IPS-15b (cell line): ENCODE measurements around the gene ECT2L.

Source experiments
- H3K27me3 ChIP-seq: one replicate; pipeline ENCODE4 v1.6.1; 2013; ENCODE audit warnings: low read length; ENCODE audit not compliant: control insufficient read depth, insufficient read depth
- H3K36me3 ChIP-seq: one replicate; pipeline ENCODE4 v1.6.1; 2013; ENCODE audit warnings: low read length; ENCODE audit not compliant: control insufficient read depth, insufficient read depth
- H3K4me1 ChIP-seq: one replicate; pipeline ENCODE4 v1.6.1; 2013; ENCODE audit warnings: mild to moderate bottlenecking, low read length; ENCODE audit not compliant: control insufficient read depth, insufficient read depth
- H3K4me3 ChIP-seq: one replicate; pipeline ENCODE4 v1.5.1; 2013; ENCODE audit warnings: low read depth, low read length
- H3K9ac ChIP-seq: one replicate; pipeline ENCODE4 v1.6.1; 2013; ENCODE audit warnings: low read depth, mild to moderate bottlenecking, low read length
- H3K9me3 ChIP-seq: one replicate; pipeline ENCODE4 v1.6.1; 2013; ENCODE audit warnings: mild to moderate bottlenecking, low read length; ENCODE audit not compliant: control insufficient read depth, insufficient read depth

Gene ECT2L, protein sequence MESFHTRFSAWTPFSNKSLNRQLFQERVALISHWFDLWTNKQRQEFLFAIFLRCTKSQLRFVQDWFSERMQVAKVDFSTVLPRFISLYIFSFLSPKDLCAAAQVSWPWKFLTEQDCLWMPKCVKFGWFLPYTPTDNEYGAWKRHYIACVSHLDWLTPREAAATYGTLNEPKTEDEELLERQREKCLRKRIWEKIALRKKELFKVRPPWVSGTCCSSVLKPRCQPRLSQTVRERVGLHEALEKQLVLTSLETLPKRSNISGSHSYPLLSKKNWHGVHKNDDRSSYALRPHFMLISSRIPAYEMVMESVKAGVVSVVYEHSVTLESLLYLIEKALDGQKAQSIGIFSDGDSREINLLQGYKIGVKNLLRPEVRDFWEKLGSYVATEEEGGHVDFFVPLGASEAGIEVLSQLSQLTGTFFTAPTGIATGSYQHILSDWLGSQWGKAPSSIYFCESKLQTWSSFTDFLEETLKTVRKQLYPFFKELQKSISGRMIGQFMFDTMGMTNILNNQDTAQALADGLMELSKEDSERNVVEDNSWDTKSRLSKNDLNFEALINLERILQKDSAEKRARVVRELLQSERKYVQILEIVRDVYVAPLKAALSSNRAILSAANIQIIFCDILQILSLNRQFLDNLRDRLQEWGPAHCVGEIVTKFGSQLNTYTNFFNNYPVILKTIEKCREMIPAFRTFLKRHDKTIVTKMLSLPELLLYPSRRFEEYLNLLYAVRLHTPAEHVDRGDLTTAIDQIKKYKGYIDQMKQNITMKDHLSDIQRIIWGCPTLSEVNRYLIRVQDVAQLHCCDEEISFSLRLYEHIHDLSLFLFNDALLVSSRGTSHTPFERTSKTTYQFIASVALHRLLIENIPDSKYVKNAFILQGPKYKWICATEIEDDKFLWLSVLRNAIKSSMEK

DNA sequence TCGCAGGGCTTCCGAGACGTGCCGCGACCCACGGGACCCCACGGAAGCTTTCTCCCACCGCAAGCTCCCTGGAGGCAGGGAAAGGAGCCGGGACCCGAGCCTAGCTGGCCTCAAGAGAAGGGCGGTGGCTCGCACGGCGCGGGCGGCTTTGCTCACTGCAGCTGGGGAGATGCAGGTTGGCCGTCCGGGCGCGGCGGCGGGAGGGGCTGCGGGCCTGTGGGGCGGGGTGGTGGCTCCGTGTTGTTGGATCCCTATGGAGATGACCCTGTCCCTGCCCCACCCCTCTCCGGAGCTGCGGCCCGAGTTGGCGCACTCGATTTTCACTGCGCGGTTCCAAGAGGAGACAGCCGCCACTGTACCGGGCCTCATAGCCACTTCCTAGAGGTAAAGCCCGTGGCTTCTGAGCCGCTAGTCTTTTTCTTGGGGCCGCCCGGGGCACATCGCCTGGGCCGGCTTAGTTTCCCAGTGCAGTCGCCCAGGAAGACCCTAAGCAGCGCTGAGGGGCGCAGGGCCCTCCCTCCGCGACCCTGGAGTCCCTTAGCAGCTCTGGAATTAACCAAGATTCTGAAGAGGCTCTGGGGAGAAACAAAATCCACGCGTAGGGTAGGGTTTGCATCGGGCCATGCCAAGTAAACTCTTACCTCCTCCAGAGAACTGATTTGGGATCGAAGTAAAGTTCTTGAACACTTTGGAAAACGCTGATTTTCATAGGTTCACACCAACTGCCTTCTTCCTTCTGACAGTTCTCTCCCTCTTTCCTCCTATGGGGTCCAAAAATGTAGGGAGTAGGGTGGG is at the start of gene ECT2L:
ECT2L (plus strand) TSS at position 279 of the 795 bp plus-strand sequence. CDS start 17,188 bp downstream, outside the sequence.
- H3K4me3 ChIP-seq = peak within 1 kb of the TSS; percentile 54
- H3K9me3 ChIP-seq = no peaks in the 10 kb centered on the region

DNA sequence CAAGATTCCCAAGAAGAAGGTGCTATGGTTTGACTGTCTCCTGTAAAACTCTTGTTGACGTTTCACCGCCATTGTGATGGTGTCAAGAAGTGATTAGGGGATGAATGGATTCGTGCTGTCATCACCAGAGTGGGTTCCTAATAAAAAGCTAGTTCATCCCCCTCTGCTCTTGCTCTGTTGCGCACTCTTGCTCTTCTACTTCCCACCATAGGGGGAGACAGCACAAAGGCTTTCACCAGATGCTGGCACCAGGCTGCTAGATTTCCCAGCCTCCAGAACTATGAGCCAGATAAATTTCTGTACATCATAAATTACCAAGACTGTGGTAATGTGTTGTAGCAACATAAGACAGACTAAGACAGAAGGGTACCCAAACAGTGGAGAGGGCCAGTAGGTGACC is 43.9 kb upstream of the ECT2L start:
- H3K4me3 ChIP-seq = no peak overlapping the region

More for the DNA sequence above, at the start of gene ECT2L:
- H3K36me3 ChIP-seq = no peaks in the 10 kb centered on the region
- peaks cover 8% of the 10 kb centered on the region for H3K27me3 ChIP-seq
- no peak within 1 kb of the TSS for H3K9ac ChIP-seq
- H3K4me1 ChIP-seq = peaks cover 4% of the 10 kb centered on the region

DNA sequence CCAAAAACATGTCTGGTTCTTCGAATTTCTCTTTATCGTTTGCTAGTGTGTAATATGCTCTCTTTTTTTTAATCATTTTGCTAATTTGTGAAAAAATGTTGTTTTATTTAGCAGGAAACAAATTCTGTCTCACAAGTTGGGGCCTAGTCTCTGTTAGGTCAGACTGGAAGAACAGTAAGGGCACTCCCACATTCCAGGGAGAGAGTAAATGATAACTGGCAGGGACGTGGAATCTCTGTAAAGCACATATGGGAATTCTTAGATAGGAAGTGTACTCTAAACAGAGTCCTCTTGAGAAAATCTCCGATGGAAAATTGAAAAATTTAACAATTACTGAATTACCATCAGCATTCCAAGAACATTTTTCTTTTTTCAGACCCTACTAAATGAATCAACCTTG is 38.8 kb upstream of the ECT2L start:
- no peaks in the 10 kb centered on the region for H3K27me3 ChIP-seq
- no peaks in the 10 kb centered on the region for H3K9me3 ChIP-seq
- no peak overlapping the region for H3K9ac ChIP-seq
- H3K4me3 ChIP-seq = no peak overlapping the region
- H3K36me3 ChIP-seq = no peaks in the 10 kb centered on the region
- no peaks in the 10 kb centered on the region for H3K4me1 ChIP-seq

More for the DNA sequence above, 43.9 kb upstream of the ECT2L start:
- no peaks in the 10 kb centered on the region for H3K4me1 ChIP-seq
- H3K36me3 ChIP-seq = no peaks in the 10 kb centered on the region
- no peaks in the 10 kb centered on the region for H3K9me3 ChIP-seq
- no peak overlapping the region for H3K9ac ChIP-seq
- no peaks in the 10 kb centered on the region for H3K27me3 ChIP-seq

DNA sequence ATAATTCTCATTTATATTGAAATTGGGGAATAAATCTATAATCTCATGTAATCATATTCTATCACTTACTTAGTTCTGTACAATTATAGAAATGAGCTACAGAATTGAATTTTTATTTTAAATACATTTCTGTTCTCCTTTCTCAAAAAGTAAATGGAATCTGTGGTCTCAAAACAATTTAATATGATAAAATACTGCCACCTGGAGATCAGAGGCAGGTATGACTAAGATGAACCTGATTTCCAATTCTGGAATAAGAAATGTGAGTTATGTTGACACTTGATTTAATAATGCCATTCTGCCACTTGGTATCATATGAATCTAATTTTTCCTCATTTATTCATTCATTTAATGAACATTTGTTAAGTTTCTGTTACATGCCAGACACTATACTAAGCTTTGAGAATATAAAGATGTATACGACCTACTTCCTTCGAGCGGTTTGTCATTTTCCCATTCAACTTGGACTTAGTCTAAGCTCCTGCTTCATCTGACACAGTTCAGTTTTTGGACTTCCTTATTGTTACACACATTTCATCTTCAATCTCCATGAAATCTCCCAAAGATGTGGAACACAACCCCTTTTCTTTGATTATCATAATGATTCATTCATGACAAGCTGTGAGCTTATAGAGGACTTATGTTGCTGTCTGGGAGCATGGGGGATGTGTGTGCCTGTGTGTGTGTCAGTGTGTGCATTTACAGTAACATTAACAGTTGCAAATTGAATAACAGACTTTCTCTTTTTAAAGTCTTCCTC is 29.8 kb upstream of the ECT2L start:
- Histone ChIP-seq H3K4me3 (no peak overlapping the region), H3K9me3 (no peaks in the 10 kb centered on the region), H3K27me3 (no peaks in the 10 kb centered on the region), H3K4me1 (no peaks in the 10 kb centered on the region), H3K36me3 (no peaks in the 10 kb centered on the region), H3K9ac (no peak overlapping the region)

DNA sequence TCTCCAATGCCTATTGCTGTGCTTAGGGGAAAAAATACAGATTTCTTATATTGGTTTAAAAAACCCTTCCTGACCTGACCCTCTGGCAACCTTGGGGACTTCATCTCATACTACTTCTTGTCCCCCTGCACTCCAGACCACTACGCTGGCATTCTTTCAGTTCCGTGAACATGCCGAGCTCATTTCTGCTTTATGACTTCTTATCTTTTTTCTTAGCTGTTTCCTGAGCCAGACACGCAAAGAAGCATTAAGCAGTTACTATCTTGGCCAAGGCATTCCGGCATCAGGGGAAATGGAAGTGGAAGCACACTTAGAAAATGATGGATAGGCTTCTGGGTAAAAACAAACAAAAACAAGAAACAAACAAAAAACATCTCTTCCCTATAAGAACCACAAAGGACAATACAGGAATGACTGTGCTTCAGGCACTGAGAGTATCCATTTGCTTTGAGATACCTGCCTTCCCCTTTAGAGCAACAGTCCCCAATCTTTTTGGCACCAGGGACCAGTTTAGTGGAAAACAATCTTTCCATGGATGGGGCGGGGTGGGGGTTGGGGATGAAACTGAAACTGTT is 26.7 kb upstream of the ECT2L start:
- H3K9ac ChIP-seq = no peak overlapping the region
- H3K4me3 ChIP-seq = no peak overlapping the region
- H3K4me1 ChIP-seq = no peaks in the 10 kb centered on the region
- no peaks in the 10 kb centered on the region for H3K9me3 ChIP-seq
- no peaks in the 10 kb centered on the region for H3K36me3 ChIP-seq
- no peaks in the 10 kb centered on the region for H3K27me3 ChIP-seq

DNA sequence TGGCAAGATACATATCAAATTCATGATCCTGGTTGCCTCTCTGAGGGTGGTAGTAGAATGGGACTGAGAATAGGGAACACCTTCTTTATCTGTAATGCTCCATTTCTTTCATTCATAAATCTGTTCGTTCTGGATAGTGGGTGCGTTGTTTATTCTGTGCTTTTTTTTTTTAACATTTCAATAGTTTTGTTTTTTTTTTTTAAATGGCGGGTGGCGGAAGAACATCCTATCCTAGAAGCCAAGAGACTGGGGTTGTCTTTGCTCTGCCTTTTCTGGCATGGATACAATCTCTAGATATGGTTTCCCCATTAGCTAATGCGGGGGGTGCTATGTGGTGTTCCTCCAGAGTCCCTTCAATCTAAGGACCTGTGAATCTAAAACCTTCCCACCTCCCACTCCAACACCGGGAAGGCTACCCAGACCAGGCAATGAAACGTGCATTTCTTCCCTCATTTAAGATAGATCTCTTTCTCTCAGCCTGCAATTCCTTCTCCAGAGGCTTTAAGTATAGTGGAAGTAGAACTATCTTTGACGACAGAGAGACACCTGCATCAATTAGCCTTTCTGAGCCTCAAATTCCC is 23.2 kb upstream of the ECT2L start:
- no peaks in the 10 kb centered on the region for H3K27me3 ChIP-seq
- no peaks in the 10 kb centered on the region for H3K36me3 ChIP-seq
- peak overlapping the region; percentile 82 for H3K9ac ChIP-seq
- H3K4me1 ChIP-seq = no peaks in the 10 kb centered on the region
- no peaks in the 10 kb centered on the region for H3K9me3 ChIP-seq
- peak overlapping the region; percentile 91 for H3K4me3 ChIP-seq

DNA sequence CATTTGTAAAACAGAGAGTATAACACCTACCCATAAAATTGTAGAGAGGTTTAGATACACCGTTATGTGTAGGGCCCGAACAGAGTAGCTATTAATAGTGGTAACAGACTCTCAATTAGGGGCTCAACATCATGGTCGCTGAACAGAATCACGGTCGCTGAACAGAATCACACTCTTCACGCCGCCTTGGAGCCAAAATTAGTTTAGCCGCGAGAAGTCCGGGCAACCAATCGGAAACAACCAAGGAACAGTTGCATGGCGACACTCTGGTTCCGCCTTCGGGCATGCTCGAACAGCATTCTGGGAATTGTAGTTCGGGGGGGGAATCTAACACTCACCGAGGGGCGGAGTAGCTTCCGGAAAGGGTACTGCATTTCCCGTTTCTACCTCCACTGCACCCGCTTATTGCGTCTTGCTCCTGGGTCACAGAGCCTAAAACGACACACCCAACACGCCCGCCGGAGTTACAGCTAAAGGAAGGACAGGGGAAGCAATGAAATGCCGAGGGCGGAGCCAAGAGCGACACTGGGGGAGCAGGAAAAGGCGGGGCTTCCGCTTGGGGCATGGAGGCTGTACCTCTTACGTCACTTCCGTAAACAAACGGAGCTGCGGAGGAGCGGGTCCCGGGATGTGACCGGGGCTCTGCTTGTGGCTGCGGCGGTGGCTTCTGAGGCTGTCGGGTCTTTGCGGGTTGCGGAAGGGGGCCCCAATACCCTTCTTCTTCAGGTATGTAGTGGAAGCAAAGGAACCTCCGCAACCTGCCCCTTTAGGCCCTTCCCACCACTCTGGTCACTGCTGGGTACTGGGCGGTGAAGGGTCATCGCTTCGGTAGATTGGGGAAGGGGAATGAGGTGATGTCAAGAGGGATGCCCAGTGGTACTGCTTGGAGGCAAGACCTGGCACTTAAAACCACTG is 22.5 kb upstream of the ECT2L start, which contains the start of gene CCDC28A:
CCDC28A (plus strand) TSS at position 593 of the 915 bp plus-strand sequence. CDS start 2,352 bp downstream, outside the sequence.
- no peaks in the 10 kb centered on the region for H3K27me3 ChIP-seq
- H3K9ac ChIP-seq = peak within 1 kb of the TSS; percentile 82
- H3K36me3 ChIP-seq = no peaks in the 10 kb centered on the region
- no peaks in the 10 kb centered on the region for H3K4me1 ChIP-seq
- H3K9me3 ChIP-seq = no peaks in the 10 kb centered on the region
- H3K4me3 ChIP-seq = peak within 1 kb of the TSS; percentile 91

DNA sequence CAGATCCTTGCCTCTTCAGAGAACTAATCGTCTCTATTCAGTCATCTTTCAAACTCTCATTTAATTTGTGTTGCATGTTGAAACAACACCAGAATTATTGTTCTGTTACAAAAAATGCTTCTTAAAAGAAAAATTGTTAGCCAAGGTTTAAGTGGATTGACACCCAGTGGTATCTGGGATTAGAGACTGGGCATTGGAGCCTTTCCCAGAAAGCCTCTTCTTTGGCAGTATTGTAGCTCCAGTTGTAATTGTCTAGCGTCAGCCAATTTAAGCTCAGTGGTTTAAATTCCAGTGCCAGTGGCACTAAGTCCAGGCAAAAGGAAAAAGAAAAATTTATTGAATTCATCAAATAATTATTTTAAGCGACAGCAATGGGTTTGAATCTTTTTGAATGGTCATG is 21.5 kb upstream of the ECT2L start:
- Histone ChIP-seq H3K36me3 (no peaks in the 10 kb centered on the region), H3K9ac (peak overlapping the region; percentile 80), H3K4me1 (no peaks in the 10 kb centered on the region), H3K9me3 (no peaks in the 10 kb centered on the region), H3K4me3 (peak overlapping the region; percentile 91), H3K27me3 (no peaks in the 10 kb centered on the region)

DNA sequence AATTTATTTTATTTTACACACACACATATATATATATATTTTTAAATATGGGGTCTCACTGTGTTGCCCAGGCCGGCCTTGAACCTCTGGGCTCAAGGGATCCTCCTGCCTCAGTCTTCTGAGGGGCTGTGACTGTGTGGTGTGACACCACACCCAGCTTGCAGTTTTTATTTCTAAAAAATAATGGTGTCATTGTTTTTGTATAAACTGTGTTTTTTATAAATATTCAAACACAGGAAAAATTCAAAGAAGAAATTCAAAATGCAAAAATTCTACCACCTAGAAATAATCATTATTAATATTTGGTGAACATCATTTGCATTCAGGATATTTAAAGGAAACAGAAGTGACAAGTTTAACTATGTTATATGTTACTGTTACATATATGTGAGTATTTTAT is 19.2 kb upstream of the ECT2L start:
- H3K9ac ChIP-seq = no peak overlapping the region

DNA sequence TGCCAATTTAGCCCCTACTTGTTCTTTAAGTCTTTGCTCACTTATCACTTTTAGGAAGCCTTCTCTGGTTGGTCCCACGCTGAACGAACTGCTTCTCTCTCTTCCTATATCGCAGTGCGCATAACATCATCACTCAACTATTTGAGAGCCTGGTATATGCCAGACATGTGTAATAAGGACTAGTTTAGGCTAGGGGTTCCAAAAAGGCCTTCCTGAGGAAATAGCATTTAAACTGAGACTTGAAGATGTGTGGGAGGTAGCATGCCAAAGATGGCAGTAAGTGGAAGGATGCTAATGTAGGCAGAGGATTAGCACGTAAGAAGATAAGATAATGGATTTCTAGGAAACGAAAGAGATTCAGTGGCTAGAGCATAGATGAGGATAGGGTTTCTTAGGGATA is 17.6 kb upstream of the ECT2L start:
- no peak overlapping the region for H3K9ac ChIP-seq
- no peak overlapping the region for H3K4me3 ChIP-seq
- H3K9me3 ChIP-seq = no peaks in the 10 kb centered on the region
- no peaks in the 10 kb centered on the region for H3K4me1 ChIP-seq
- no peaks in the 10 kb centered on the region for H3K27me3 ChIP-seq
- no peaks in the 10 kb centered on the region for H3K36me3 ChIP-seq

More for the DNA sequence above, 19.2 kb upstream of the ECT2L start:
- Histone ChIP-seq H3K9me3 (no peaks in the 10 kb centered on the region), H3K36me3 (no peaks in the 10 kb centered on the region), H3K4me3 (no peak overlapping the region), H3K27me3 (no peaks in the 10 kb centered on the region), H3K4me1 (no peaks in the 10 kb centered on the region)
